ENCODE data around the gene TFR2.

The TFR2 gene

GRCh38 chr7:100572949-100573675 is 68.2 kb downstream of the TFR2 start:
- DNase-seq (ENCODE audit: low read depth in 2 of 2) = no peak

DNA sequence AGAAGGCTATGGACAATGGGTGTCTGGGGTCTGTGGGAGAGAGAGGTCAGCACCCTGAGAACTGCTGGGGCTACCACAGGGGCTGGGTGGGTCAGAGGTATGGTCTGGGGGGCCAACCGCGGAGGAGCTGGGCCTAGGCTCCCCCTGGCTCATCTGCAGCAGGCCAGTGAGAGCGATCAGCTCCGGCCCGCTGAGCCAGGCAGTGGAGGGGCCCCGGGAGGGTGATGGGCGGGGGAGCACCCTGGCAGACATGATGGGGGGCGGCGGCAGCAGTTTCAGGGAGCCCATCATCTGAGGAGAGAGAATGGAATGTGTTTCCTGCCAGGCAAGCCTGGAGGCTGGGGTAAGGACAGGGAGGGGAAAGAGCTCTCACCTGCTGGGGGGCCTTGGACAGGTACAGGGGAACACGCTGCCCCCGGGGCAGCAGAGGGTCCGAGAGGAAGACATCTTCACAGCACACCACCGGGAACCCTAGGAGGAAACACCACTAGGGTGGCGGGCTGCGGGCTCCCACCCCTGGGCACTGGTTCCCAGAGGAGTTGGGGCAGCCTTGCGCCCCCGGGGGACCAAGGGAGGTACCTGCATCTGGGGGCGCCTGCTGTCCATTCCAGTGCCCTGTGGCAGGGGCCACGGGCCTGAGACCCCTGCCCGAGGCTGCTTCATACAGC is 68.9 kb downstream of the TFR2 start:
- DNase-seq (ENCODE audit: low read depth in 2 of 2) = no peak

GRCh38 chr7:100571829-100572116 is 69.6 kb downstream of the TFR2 start:
- no peak for DNase-seq (ENCODE audit: low read depth in 2 of 2)

- DNase-seq (ENCODE audit: low read depth in 2 of 2) = no peak
Measured at GRCh38 chr7:100570954-100571828, 70.2 kb downstream of the TFR2 start.
